Psoas muscle (tissue), 8 donors: Measurements from ENCODE around the gene COL27A1. TPM values are rescaled to one million over a fixed set of nuclear protein-coding genes. Genes with fewer than 3 reads are reported as not detected.

Experiments used
- ATAC-seq, 4 donors: fragments of 200-7000 bp; cut with Tn5 transposase; one replicate each; pipeline ENCODE4 v1.9.1; 2020; ENCODE audit warnings: moderate library complexity in 3 of 4, mild to moderate bottlenecking in 2 of 4
- DNase-seq, 2 donors: peaks; one replicate each; pipeline ENCODE4 v3.0.0-alpha.2; 2020
- H3K27ac ChIP-seq: fragments of 200-600 bp; one replicate; pipeline ENCODE4 v1.8.0; 2022
- H3K27me3 ChIP-seq, 3 donors: fragments of 200-600 bp in 1 of 3; one replicate each; pipeline versions ENCODE4 v1.6.1 to v1.8.0; 2013 to 2022; ENCODE audit warnings: low read length in 2 of 3, mild to moderate bottlenecking in 2 of 3, moderate library complexity in 1 of 3; ENCODE audit not compliant: insufficient read depth in 3 of 3
- H3K36me3 ChIP-seq, 2 donors: fragments of 200-600 bp in 1 of 2; one replicate each; pipeline versions ENCODE4 v1.6.1 to v1.8.0; 2013 to 2022; ENCODE audit warnings: low read depth in 1 of 2, mild to moderate bottlenecking in 1 of 2, moderate library complexity in 1 of 2; ENCODE audit not compliant: insufficient read depth in 1 of 2
- H3K4me1 ChIP-seq: fragments of 200-600 bp; one replicate; pipeline ENCODE4 v1.8.0; 2022
- H3K4me3 ChIP-seq: fragments of 200-600 bp; one replicate; pipeline ENCODE4 v1.8.0; 2022; ENCODE audit warnings: mild to moderate bottlenecking
- H3K9me3 ChIP-seq: fragments of 200-600 bp; one replicate; pipeline ENCODE4 v1.8.0; 2022
- CTCF ChIP-seq: fragments of 200-600 bp; IDR thresholded peaks from one replicate; pipeline ENCODE4 v1.8.0; 2022; ENCODE audit warnings: antibody characterized with exemption
- WGBS, 3 donors: extraction: QIAGEN DNeasy Blood & Tissue Kit; methylation state at CpG; one replicate each; pipeline versions ENCODE4 v1.1.6 to v1.1.7; 2013; 5-methylcytosine and 5-hydroxymethylcytosine counted together
- intact Hi-C, 2 donors: fragments of 100-400 bp; cut with DNase I; formaldehyde crosslinking; loops; one replicate each; pipeline versions ENCODE4 v1.11.0 to v1.14.2; 2022
- polyA plus RNA-seq, 3 donors: library from polyadenylated mRNA; stranded (reverse); fragments of 200-250 nt; gene quantifications; one replicate each; pipeline ENCODE4 v1.2.3, GENCODE V29; 2013
- total RNA-seq, 4 donors: library from RNA; stranded (reverse); fragmentation: NEBNext Ultra II Directional in 2 of 4; extraction: Animal tissue kit (Norgen Biotek cat#: 25700) in 2 of 4; gene quantifications; one replicate each; pipeline versions ENCODE4 v1.2.1 to v1.2.4, GENCODE V29; 2021 to 2023
- donor health status: healthy with polysubstance abuse.
- donor health status: DM: no; HTN: no; CAD: no; lungs with moderate emphysema.
- donor health status: Bipolar disorder and iron deficiency.
- donor health status: healthy.
- donor health status: DM: yes; HTN: yes; CAD: no.
- donor health status: DM: no; HTN: no; CAD: no.
- donor health status: DM: no; HTN: no; CAD: no.
- donor health status: DM: yes; HTN: yes; CAD: no.

Gene COL27A1
- total and polyA plus RNA-seq, 7 donors = 1.1 to 8.5 (median 3.9) TPM

GRCh38 chr9:114246558-114246957 lies 91.2 kb downstream of the COL27A1 start:
- Histone ChIP-seq H3K27me3 (no peaks in the 10 kb centered on the region), H3K4me1 (peaks cover 39% of the 10 kb centered on the region), H3K27ac (no peak overlapping the region), H3K9me3 (no peaks in the 10 kb centered on the region), H3K36me3 (no peaks in the 10 kb centered on the region), H3K4me3 (no peak overlapping the region)
- DNase-seq (no peak), ATAC-seq (no peak)
- TF ChIP-seq CTCF = no peak
- 56 to 57% (median 56%) methylated on average over 12 of the region's 12 CpGs for WGBS, 3 donors
- intact Hi-C loops = no loop called here

DNA sequence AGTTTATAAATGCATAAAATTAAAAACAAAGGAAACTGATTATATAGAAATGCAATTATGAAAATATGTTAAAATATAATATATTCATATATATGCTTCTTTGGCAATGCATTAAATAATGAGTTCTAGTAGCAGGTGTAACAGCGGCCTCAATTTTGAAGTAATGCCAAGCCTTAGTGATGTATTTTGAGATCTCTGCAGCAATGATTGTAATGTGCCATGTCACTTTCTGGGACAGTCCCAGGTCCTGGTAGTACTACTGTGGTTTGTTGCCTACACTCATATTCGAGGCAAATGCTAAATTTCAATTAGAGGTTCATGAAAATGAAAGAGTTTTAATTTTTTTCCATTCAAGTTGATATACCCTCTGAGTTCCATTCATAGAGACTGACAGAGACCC lies 91.7 kb downstream of the COL27A1 start:
- no peaks in the 10 kb centered on the region for H3K36me3 ChIP-seq
- no peak overlapping the region for H3K27ac ChIP-seq
- peaks cover 38% of the 10 kb centered on the region for H3K4me1 ChIP-seq
- 28 to 45% (median 36%) methylated on average over 2 of the region's 2 CpGs for WGBS, 3 donors
- ATAC-seq = peak; percentile 62 to 80 (median 74)
- DNase-seq = no peak
- no peaks in the 10 kb centered on the region for H3K27me3 ChIP-seq
- H3K9me3 ChIP-seq = no peaks in the 10 kb centered on the region
- H3K4me3 ChIP-seq = no peak overlapping the region
- no peak for TF ChIP-seq CTCF
- intact Hi-C loops = no loop called here

GRCh38 chr9:114247491-114247890 lies 92.2 kb downstream of the COL27A1 start:
- Histone ChIP-seq H3K27ac (no peak overlapping the region), H3K9me3 (no peaks in the 10 kb centered on the region), H3K27me3 (no peaks in the 10 kb centered on the region), H3K36me3 (no peaks in the 10 kb centered on the region), H3K4me3 (no peak overlapping the region), H3K4me1 (peaks cover 38% of the 10 kb centered on the region)
- WGBS, 3 donors = 49 to 73% (median 66%) methylated on average over 5 of the region's 5 CpGs
- no peak for DNase-seq
- ATAC-seq = peak; percentile 5 to 18 (median 17)
- intact Hi-C loops = no loop called here
- no peak for TF ChIP-seq CTCF

GRCh38 chr9:114248299-114248707 lies 93.0 kb downstream of the COL27A1 start:
- H3K27ac ChIP-seq = no peak overlapping the region
- H3K36me3 ChIP-seq = no peaks in the 10 kb centered on the region
- H3K27me3 ChIP-seq = no peaks in the 10 kb centered on the region
- intact Hi-C loops = no loop called here
- peaks cover 38% of the 10 kb centered on the region for H3K4me1 ChIP-seq
- 55 to 61% (median 60%) methylated on average over 11 of the region's 11 CpGs for WGBS, 3 donors
- no peaks in the 10 kb centered on the region for H3K9me3 ChIP-seq
- ATAC-seq (peak in 1 of 4 donors; percentile 1), DNase-seq (no peak)
- TF ChIP-seq CTCF = no peak
- no peak overlapping the region for H3K4me3 ChIP-seq
